Astrocyte of the cerebellum (primary cell): ENCODE results near the gene SLC18A2.

Experiments used
- DNase-seq: peaks from one replicate; pipeline ENCODE4 v3.0.0-alpha.2; 2011; ENCODE audit warnings: low read depth
- H3K4me3 ChIP-seq: 2 replicates; pipeline ENCODE4 v1.5.1; 2011; ENCODE audit warnings: mild to moderate bottlenecking, low read depth, low read length, moderate library complexity
- in situ Hi-C: cut with HindIII; loops from 2 replicates; pipeline ENCODE4 v1.10.0; 2017; ENCODE audit warnings: low sequenced_read_pairs
- TF ChIP-seq, protein P1 (sequence below): IDR thresholded peaks from 2 replicates; pipeline ENCODE4 v1.5.1; 2012; ENCODE audit warnings: low read length, low read depth, moderate library complexity, mild to moderate bottlenecking; ENCODE audit errors: missing control alignments

SLC18A2 gene

DNA sequence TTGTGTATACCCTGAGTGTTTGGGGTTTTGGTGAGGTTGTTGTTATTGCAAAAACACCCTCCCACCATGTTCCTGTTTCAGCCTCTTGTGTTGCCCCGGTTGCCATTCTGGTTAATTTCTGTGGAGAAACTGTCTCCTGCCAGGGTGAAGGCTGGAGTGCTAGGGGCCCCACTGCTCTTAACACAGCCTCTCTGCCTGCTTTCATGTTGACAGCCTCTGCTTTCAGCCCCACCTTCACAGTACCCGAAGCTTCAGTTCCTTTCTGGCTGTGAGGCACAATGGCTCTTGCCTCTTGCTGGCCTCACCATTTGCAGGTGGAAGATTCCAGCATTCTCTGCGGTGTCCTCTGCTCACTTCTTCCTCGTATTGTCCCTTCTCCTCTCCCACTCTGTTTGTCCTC lies 19.2 kb downstream of the SLC18A2 start:
- TF ChIP-seq, protein P1, sequence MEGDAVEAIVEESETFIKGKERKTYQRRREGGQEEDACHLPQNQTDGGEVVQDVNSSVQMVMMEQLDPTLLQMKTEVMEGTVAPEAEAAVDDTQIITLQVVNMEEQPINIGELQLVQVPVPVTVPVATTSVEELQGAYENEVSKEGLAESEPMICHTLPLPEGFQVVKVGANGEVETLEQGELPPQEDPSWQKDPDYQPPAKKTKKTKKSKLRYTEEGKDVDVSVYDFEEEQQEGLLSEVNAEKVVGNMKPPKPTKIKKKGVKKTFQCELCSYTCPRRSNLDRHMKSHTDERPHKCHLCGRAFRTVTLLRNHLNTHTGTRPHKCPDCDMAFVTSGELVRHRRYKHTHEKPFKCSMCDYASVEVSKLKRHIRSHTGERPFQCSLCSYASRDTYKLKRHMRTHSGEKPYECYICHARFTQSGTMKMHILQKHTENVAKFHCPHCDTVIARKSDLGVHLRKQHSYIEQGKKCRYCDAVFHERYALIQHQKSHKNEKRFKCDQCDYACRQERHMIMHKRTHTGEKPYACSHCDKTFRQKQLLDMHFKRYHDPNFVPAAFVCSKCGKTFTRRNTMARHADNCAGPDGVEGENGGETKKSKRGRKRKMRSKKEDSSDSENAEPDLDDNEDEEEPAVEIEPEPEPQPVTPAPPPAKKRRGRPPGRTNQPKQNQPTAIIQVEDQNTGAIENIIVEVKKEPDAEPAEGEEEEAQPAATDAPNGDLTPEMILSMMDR, result no peak
- H3K4me3 ChIP-seq, result no peak overlapping the region
- in situ Hi-C loops, result no loop called here
- DNase-seq, result no peak

DNA sequence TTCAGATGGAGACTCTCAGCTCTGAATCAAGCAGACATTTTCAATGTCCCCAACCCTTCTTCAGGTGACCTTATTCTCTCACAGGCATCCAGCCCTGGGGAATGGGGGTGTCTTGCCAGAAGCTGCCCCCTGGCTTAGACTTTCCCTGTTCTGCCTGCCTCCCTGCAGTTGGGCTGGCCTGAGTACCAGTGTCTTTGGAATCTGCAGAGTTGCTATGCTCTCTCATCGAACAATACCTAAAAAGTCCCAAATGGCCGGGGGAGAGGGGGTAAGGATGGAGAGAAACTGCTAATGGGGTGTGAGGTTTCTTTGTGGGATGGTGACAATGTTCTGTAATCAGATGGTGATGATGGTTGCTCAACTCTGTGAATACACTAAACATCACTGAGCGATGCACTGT lies 20.6 kb downstream of the SLC18A2 start:
- no peak overlapping the region for H3K4me3 ChIP-seq
- TF ChIP-seq, protein P1, result no peak
- in situ Hi-C loops, result no loop called here
- DNase-seq, result no peak

DNA sequence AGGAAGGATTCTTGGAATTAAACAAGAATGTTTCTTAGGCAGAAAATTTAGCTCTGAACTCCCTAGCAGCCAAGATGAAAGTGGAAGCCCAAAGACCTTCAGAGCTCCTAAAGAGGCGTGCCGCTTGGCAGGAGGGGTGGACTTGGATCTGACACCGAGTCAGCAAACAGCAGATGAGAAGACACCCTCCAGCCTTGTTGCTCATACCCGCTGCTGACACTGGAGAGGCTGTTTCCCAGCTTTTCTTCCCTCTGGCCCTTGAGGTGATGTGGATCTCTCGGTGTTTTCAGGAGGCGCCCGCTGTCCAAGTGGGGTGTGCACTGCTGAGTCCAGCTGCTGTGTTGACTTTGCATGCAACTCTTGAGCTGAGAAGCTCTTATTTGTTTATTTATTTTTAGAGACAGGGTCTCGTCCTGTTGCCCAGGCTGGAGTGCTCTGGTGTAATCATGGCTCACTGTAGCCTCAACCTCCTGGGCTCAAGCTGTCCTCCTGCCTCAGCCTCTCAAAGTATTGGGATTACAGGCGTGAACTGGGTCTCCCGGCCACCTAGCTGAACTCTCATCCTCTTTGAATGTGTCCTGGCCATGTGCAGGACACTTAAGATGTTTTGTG lies 21.5 kb downstream of the SLC18A2 start:
- in situ Hi-C loops, result no loop called here
- no peak overlapping the region for H3K4me3 ChIP-seq
- no peak for DNase-seq
- TF ChIP-seq, protein P1, result no peak

DNA sequence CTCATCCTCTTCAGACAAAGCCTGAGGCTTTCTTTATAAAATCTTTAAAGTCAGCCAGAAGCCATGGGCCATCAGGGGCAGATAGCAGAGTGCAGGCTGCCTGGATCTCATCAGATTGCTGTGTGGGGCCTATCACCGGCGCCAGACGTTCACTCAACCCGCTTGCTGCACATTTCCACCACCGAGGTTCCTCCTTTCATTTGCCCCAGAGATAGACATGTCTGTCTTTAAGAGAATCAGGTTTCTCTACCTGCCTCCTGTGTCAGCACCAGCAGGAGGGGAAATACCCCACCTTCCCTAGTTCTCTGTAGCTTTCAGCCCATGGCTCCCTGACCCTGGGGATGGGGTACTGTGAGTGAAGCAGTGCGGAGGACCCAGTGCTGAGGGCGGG lies 22.0 kb downstream of the SLC18A2 start:
- in situ Hi-C loops, result no loop called here
- no peak overlapping the region for H3K4me3 ChIP-seq
- TF ChIP-seq, protein P1, result no peak
- DNase-seq, result no peak

DNA sequence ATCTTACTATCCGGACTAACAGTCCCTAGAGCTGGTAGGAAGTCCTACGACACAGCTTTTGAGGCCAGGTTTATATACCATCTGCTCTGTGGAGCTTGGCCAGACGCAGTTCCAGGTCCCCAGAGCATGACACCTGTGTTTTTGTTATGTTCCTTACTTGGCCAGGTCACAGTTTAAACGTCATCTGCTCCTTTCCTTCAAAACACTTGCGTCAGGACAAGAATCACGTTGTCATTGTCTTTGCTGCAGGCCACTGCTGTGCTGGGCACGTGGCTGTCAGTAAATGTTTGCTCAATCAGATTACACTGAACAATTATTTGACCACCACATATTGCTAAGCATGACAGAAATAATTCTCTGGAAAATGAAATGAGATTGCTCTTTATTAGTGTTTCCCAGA lies 23.9 kb downstream of the SLC18A2 start:
- DNase-seq, result no peak
- no peak overlapping the region for H3K4me3 ChIP-seq
- TF ChIP-seq, protein P1, result no peak
- in situ Hi-C loops, result no loop called here

DNA sequence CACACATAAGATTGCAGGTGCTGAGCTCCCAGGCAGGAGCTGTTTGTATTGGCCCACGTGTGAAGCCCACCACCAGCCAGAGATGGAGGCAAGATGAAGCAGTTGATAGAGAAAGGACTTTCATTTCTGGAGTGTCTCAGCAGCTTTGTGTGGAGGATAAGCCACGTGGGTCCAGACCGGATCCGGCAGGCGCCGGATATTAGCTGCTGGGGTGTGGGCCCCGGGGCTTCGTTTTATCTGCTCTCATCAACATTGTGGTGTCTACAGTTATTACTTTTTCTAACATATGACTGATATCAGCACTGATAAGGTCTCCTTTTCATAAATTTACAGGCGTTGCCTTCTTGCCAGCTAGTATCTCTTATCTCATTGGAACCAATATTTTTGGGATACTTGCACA lies 25.5 kb downstream of the SLC18A2 start:
- no peak overlapping the region for H3K4me3 ChIP-seq
- TF ChIP-seq, protein P1, result no peak
- in situ Hi-C loops, result no loop called here
- DNase-seq, result no peak
